SW480 (cell line): ENCODE results near the gene ADGRG1.
"Not testable (repeated sequence)": the region's sequence is repeated elsewhere in the genome, so short reads cannot be mapped to it uniquely, and the experiment has no call there.

Experiments used
- DNase-seq: peaks from one replicate; pipeline ENCODE4 v3.0.0-alpha.2; 2016; ENCODE audit warnings: low spot score

Gene ADGRG1

DNA sequence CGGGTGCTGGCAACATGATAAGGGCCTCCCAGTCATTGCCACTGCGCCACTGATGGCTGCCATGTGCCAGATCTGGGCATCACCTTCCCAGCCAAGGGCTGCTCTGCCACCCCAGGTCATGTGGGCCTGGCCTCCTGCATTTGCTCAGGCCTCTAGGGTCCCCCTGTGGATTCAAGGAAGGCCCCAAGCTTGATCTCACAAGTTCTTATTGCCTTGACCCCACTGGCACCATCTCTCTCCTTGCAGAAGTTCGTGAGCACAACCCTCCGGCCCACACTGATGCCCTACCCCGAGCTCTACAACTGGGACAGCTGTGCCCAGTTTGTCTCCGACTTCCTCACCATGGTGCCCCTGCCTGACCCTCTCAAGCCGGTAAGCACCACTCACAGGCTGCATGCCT lies 71.5 kb downstream of the ADGRG1 start:
- DNase-seq, result no peak

- DNase-seq, result no peak
These were observed 72.5 kb downstream of the ADGRG1 start for GRCh38 chr16:57700781-57701551.

- DNase-seq, result no peak
These were observed 73.4 kb downstream of the ADGRG1 start for GRCh38 chr16:57701759-57702371.

- no peak for DNase-seq
These were observed 75.1 kb downstream of the ADGRG1 start for GRCh38 chr16:57703416-57704010.

- DNase-seq, result peak; percentile 9
These were observed 75.8 kb downstream of the ADGRG1 start for GRCh38 chr16:57704011-57704904.

- DNase-seq, result no peak
These were observed 76.7 kb downstream of the ADGRG1 start for GRCh38 chr16:57704905-57705852.

DNA sequence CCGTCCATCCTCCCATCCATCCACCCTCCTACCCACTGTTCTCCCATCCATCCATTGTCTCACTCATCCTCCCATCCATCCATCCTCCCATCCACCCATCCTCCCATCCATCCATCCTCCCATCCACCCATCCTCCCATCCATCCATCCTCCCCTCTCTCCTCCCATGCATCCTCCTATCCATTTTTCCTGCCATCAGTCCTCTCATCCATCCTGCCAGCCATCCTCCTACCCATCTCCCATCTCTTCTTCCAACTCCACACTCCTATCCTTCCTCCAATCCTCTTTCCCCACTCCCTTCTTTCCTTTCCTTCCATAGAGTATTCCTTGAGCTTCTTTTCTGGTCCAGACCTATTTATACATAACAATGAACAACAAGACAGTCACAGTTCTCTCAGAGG lies 78.3 kb downstream of the ADGRG1 start:
- DNase-seq, result no peak

- no peak for DNase-seq
These were observed 78.9 kb downstream of the ADGRG1 start for GRCh38 chr16:57707331-57707730.

- no peak for DNase-seq
These were observed 79.7 kb downstream of the ADGRG1 start for GRCh38 chr16:57708168-57708567.

- DNase-seq, result no peak
These were observed 81.2 kb downstream of the ADGRG1 start for GRCh38 chr16:57709663-57710062.

DNA sequence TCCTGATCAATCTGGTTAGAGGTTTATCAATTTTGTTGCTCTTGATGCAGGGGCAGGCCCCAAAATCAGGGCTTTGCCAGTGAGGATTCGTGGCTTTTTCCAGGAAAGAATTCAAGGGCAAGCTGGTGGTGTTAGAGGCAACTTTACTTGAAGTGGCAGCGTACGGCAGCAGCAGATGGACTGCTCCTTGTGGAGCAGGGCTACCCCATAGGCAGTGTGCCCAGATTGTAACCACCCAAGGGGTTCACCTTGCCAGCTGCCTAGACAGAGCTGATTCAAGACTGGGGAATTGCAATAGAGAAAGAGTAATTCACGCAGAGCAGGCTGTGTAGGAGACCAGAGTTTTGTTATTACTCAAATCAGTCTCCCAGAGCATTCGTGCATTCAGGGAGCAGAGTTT lies 82.9 kb downstream of the ADGRG1 start:
- DNase-seq, result no peak

DNA sequence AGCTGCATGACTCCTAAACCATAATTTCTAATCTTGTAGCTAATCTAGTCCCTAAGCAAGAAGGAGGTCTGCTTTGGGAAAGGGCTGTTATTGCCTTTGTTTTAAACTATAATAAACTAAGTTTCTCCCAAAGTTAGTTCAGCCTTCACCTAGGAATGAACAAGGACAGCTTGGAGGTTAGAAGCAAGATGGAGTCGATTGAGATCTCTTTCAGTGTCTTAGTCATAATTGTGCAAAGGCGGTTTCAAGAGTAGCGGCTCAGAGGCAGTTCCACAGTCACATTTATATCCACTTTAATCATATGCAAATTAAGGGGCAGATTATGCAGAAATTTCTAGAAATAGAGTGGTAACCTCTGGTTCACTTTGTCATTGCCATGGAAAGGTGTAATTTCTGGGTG lies 83.6 kb downstream of the ADGRG1 start:
- DNase-seq, result no peak

DNA sequence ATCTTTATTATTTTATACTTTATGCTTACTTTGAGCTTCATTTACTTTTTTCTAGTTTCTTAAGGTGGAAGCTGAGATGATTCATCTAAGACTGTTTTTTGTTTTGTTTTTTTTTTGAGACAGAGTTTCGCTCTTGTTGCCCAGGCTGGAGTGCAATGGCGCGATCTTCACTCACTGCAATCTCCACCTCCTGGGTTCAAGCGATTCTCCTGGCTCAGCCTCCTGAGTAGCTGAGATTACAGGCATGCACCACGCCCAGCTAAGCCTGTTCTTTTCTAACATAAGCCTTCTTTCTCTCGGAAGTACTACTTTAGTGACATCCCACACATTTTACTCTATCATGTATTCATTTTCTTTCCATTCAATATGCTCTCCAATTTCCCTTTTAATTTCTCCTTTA lies 84.1 kb downstream of the ADGRG1 start:
- DNase-seq, result not testable (repeated sequence)

DNA sequence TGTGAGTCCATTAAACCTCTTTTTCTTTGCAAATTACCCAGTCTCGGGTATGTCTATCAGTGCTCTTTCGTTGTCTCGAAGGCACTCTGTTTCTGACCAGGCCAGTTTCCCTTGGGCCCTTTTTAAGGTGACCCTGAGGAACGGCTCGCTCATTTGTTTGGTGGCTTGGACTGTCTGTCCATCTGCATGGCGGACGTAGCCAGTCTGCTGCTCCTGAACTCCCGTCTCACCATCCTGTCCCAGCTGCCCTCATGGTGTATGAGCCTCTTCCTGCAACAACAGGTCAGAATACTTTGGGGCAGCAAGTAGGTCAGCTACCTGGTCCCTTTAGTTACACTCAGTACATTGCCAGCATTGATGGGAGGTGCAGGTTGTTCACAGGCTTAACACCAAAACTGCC lies 85.2 kb downstream of the ADGRG1 start:
- DNase-seq, result no peak

GRCh38 chr16:57714047-57714446 lies 85.6 kb downstream of the ADGRG1 start:
- DNase-seq, result no peak
